ENCODE measurements around the gene C16orf87. TPM values are rescaled to one million over a fixed set of nuclear protein-coding genes. Genes with fewer than 3 reads are reported as not detected.

Gene C16orf87
- total and polyA plus RNA-seq, 9 of the 15 experiments (the other 6 are each of a cell fraction or from before 2014, with no cell fraction given): 7.8 to 16.7 (median 10.5) TPM

DNA sequence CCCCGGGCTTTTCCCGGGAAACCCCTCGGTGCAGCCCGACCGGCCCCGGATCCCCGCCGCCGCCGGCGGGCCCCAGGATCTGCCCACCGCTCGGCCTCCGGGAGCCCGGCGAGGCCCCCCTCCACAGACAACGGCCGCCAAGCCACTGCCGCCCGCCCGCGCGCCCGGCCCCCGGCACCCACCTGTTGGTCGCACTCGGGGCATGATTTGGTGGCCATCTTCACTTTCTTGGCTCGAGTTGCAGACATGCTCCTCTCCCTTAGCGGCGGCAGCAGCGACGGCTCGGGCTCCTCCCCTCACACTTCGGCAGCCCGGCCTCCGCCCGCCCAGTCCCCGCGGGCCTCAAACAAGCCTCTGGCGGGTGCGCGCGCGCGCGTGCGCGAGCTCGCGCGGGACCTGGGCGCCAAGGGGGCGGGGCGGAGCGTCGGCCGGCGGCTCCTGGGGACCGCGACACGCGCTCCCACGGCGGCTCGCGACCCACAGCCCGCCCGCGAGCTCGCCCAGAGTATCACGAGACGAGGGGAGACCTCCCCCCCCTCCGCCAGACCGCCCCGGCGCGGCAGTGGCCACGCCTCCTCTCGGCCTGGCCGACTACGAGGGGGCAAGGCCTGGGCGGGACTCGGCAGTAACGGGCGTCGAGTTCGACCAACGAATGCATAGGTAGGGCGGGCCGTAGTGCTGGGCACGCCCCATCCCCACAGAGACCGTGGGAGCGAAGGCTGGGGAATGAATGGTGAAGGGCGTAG, at the start of gene C16orf87 (continued):
- TF ChIP-seq, protein P1, sequence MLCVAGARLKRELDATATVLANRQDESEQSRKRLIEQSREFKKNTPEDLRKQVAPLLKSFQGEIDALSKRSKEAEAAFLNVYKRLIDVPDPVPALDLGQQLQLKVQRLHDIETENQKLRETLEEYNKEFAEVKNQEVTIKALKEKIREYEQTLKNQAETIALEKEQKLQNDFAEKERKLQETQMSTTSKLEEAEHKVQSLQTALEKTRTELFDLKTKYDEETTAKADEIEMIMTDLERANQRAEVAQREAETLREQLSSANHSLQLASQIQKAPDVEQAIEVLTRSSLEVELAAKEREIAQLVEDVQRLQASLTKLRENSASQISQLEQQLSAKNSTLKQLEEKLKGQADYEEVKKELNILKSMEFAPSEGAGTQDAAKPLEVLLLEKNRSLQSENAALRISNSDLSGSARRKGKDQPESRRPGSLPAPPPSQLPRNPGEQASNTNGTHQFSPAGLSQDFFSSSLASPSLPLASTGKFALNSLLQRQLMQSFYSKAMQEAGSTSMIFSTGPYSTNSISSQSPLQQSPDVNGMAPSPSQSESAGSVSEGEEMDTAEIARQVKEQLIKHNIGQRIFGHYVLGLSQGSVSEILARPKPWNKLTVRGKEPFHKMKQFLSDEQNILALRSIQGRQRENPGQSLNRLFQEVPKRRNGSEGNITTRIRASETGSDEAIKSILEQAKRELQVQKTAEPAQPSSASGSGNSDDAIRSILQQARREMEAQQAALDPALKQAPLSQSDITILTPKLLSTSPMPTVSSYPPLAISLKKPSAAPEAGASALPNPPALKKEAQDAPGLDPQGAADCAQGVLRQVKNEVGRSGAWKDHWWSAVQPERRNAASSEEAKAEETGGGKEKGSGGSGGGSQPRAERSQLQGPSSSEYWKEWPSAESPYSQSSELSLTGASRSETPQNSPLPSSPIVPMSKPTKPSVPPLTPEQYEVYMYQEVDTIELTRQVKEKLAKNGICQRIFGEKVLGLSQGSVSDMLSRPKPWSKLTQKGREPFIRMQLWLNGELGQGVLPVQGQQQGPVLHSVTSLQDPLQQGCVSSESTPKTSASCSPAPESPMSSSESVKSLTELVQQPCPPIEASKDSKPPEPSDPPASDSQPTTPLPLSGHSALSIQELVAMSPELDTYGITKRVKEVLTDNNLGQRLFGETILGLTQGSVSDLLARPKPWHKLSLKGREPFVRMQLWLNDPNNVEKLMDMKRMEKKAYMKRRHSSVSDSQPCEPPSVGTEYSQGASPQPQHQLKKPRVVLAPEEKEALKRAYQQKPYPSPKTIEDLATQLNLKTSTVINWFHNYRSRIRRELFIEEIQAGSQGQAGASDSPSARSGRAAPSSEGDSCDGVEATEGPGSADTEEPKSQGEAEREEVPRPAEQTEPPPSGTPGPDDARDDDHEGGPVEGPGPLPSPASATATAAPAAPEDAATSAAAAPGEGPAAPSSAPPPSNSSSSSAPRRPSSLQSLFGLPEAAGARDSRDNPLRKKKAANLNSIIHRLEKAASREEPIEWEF (CRISPR knock-in tag; IDR thresholded peaks at IDR 0.05): no peak
- TF ChIP-seq TRIM24 (IDR thresholded peaks at IDR 0.05) (no peak), ZNF830 (CRISPR knock-in tag; IDR thresholded peaks at IDR 0.05) (no peak), NFE2L1 (tag; IDR thresholded peaks at IDR 0.05; ENCODE audit: borderline replicate concordance, low read depth) (no peak), KLF13 (tag; IDR thresholded peaks at IDR 0.05; ENCODE audit: borderline replicate concordance, low read depth) (peak; percentile 17; the same call in 1 of the 2 replicates), NFE2 (IDR thresholded peaks at IDR 0.05; ENCODE audit: low read depth) (no peak), MEF2A (IDR thresholded peaks at IDR 0.05; ENCODE audit: control insufficient read depth, low read depth, low read length) (no peak), PTRF (tag; IDR thresholded peaks at IDR 0.05) (no peak), ZNF263 (CRISPR knock-in tag; IDR thresholded peaks at IDR 0.05; ENCODE audit: borderline replicate concordance) (no peak)
- TF ChIP-seq, protein P2, sequence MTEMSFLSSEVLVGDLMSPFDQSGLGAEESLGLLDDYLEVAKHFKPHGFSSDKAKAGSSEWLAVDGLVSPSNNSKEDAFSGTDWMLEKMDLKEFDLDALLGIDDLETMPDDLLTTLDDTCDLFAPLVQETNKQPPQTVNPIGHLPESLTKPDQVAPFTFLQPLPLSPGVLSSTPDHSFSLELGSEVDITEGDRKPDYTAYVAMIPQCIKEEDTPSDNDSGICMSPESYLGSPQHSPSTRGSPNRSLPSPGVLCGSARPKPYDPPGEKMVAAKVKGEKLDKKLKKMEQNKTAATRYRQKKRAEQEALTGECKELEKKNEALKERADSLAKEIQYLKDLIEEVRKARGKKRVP (CRISPR knock-in tag; IDR thresholded peaks at IDR 0.05): no peak
- TF ChIP-seq, protein P3, sequence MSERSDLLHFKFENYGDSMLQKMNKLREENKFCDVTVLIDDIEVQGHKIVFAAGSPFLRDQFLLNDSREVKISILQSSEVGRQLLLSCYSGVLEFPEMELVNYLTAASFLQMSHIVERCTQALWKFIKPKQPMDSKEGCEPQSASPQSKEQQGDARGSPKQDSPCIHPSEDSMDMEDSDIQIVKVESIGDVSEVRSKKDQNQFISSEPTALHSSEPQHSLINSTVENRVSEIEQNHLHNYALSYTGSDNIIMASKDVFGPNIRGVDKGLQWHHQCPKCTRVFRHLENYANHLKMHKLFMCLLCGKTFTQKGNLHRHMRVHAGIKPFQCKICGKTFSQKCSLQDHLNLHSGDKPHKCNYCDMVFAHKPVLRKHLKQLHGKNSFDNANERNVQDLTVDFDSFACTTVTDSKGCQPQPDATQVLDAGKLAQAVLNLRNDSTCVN (CRISPR knock-in tag; IDR thresholded peaks at IDR 0.05): no peak
- TF ChIP-seq, protein P4, sequence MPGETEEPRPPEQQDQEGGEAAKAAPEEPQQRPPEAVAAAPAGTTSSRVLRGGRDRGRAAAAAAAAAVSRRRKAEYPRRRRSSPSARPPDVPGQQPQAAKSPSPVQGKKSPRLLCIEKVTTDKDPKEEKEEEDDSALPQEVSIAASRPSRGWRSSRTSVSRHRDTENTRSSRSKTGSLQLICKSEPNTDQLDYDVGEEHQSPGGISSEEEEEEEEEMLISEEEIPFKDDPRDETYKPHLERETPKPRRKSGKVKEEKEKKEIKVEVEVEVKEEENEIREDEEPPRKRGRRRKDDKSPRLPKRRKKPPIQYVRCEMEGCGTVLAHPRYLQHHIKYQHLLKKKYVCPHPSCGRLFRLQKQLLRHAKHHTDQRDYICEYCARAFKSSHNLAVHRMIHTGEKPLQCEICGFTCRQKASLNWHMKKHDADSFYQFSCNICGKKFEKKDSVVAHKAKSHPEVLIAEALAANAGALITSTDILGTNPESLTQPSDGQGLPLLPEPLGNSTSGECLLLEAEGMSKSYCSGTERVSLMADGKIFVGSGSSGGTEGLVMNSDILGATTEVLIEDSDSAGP (CRISPR knock-in tag; IDR thresholded peaks at IDR 0.05): no peak
- TF ChIP-seq, protein P5, sequence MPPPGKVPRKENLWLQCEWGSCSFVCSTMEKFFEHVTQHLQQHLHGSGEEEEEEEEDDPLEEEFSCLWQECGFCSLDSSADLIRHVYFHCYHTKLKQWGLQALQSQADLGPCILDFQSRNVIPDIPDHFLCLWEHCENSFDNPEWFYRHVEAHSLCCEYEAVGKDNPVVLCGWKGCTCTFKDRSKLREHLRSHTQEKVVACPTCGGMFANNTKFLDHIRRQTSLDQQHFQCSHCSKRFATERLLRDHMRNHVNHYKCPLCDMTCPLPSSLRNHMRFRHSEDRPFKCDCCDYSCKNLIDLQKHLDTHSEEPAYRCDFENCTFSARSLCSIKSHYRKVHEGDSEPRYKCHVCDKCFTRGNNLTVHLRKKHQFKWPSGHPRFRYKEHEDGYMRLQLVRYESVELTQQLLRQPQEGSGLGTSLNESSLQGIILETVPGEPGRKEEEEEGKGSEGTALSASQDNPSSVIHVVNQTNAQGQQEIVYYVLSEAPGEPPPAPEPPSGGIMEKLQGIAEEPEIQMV (tag; conservative IDR thresholded peaks at IDR 0.05; ENCODE audit: low read depth): no peak
- TF ChIP-seq, protein P6, sequence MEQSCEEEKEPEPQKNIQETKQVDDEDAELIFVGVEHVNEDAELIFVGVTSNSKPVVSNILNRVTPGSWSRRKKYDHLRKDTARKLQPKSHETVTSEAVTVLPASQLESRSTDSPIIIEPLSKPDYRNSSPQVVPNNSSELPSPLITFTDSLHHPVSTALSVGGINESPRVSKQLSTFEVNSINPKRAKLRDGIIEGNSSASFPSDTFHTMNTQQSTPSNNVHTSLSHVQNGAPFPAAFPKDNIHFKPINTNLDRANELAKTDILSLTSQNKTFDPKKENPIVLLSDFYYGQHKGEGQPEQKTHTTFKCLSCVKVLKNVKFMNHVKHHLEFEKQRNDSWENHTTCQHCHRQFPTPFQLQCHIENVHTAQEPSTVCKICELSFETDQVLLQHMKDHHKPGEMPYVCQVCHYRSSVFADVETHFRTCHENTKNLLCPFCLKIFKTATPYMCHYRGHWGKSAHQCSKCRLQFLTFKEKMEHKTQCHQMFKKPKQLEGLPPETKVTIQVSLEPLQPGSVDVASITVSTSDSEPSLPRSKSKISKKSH (CRISPR knock-in tag; IDR thresholded peaks at IDR 0.05): no peak
